IMR-90 (cell line): Measurements from ENCODE around the gene ANKRD11. TPM values are rescaled to one million over a fixed set of nuclear protein-coding genes. Genes with fewer than 3 reads are reported as not detected.

Experiments used
- ATAC-seq: fragments of 200-7000 bp; cut with Tn5 transposase; 2 replicates; pipeline ENCODE4 v1.9.1; 2020; ENCODE audit warnings: low read depth, mild to moderate bottlenecking, moderate library complexity
- BruUV-seq: library from RNA; stranded (reverse); fragments of 400-500 nt; replicated peaks from 2 replicates; lab custom pipeline; 2021; lab: Mats Ljungman, UMichigan
- CTCF ChIA-PET: fragments of 300-600 bp; formaldehyde crosslinking; extraction: SDS; loops from one replicate; lab custom pipeline; 2021; ENCODE audit warnings: antibody characterized with exemption; lab: Yijun Ruan, JAX
- POLR2A ChIA-PET: fragments of 300-600 bp; sonication (Branson Sonifier 250); formaldehyde crosslinking; loops from one replicate; lab custom pipeline; 2022; ENCODE audit warnings: antibody characterized with exemption; ENCODE audit not compliant: unreplicated experiment; lab: Charles Lee
- DNase-seq: peaks from one replicate; pipeline ENCODE4 v3.0.0; 2013
- H2AFZ ChIP-seq: replicated peaks from 2 replicates; pipeline ENCODE3; 2013; ENCODE audit warnings: low read length, mild to moderate bottlenecking; ENCODE audit not compliant: poor library complexity
- H2AK5ac ChIP-seq: 2 replicates; pipeline ENCODE4 v1.6.1; 2013; ENCODE audit warnings: low read depth, low read length, inconsistent platforms
- H2AK9ac ChIP-seq: replicated peaks from 2 replicates; pipeline ENCODE3; 2013; ENCODE audit warnings: mild to moderate bottlenecking, low read depth, low read length, moderate library complexity; ENCODE audit not compliant: poor library complexity
- H2BK120ac ChIP-seq: 2 replicates; pipeline ENCODE4 v1.6.1; 2013; ENCODE audit warnings: low read depth, low read length, inconsistent platforms
- H2BK15ac ChIP-seq: 3 replicates; pipeline ENCODE4 v1.6.1; 2013; ENCODE audit warnings: low read depth, low read length, inconsistent platforms
- H2BK20ac ChIP-seq: 2 replicates; pipeline ENCODE4 v1.6.1; 2013; ENCODE audit warnings: low read depth, mild to moderate bottlenecking, inconsistent platforms, low read length, moderate library complexity
- H2BK5ac ChIP-seq: 2 replicates; pipeline ENCODE4 v1.6.1; 2013; ENCODE audit warnings: mild to moderate bottlenecking, low read depth, low read length, inconsistent platforms; ENCODE audit not compliant: poor library complexity, severe bottlenecking
- H3K14ac ChIP-seq: replicated peaks from 2 replicates; pipeline ENCODE4 v1.6.1; 2013; ENCODE audit warnings: low read depth, low read length, inconsistent platforms
- H3K18ac ChIP-seq: 2 replicates; pipeline ENCODE4 v1.6.1; 2013; ENCODE audit warnings: low read depth, low read length, control low read depth
- H3K23ac ChIP-seq: 2 replicates; pipeline ENCODE4 v1.6.1; 2013; ENCODE audit warnings: low read depth, low read length, inconsistent platforms
- H3K27ac ChIP-seq: 2 replicates; pipeline ENCODE4 v1.5.1; 2013; ENCODE audit warnings: mild to moderate bottlenecking, control low read depth, low read length; ENCODE audit not compliant: insufficient read depth
- H3K27me3 ChIP-seq: 2 replicates; pipeline ENCODE4 v1.6.1; 2013; ENCODE audit warnings: low read length; ENCODE audit not compliant: control insufficient read depth, insufficient read depth
- H3K36me3 ChIP-seq: 2 replicates; pipeline ENCODE4 v1.6.1; 2013; ENCODE audit warnings: low read length, mixed read lengths; ENCODE audit not compliant: control insufficient read depth, insufficient read depth
- H3K4ac ChIP-seq: 2 replicates; pipeline ENCODE4 v1.6.1; 2013; ENCODE audit warnings: low read depth, low read length, inconsistent platforms
- H3K4me1 ChIP-seq: 2 replicates; pipeline ENCODE4 v1.6.1; 2013; ENCODE audit warnings: low read length, mixed read lengths; ENCODE audit not compliant: control insufficient read depth, insufficient read depth
- H3K4me2 ChIP-seq: 2 replicates; pipeline ENCODE4 v1.6.1; 2013; ENCODE audit warnings: low read depth, mild to moderate bottlenecking, control low read depth, low read length, moderate library complexity
- H3K4me3 ChIP-seq: 2 replicates; pipeline ENCODE4 v1.5.1; 2013; ENCODE audit warnings: low read depth, mild to moderate bottlenecking, control low read depth, low read length, moderate library complexity; ENCODE audit not compliant: insufficient read depth
- H3K56ac ChIP-seq: 2 replicates; pipeline ENCODE4 v1.6.1; 2013; ENCODE audit warnings: low read length, inconsistent platforms; ENCODE audit not compliant: insufficient read depth; ENCODE audit errors: extremely low read depth
- H3K79me1 ChIP-seq, 2 experiments: 2 replicates each; pipeline ENCODE4 v1.6.1; 2013; ENCODE audit warnings: low read length in 2 of 2, inconsistent platforms in 1 of 2, low read depth in 1 of 2
- H3K9ac ChIP-seq: 2 replicates; pipeline ENCODE4 v1.6.1; 2013; ENCODE audit warnings: low read depth, low read length, control low read depth
- H3K9me1 ChIP-seq: 2 replicates; pipeline ENCODE4 v1.6.1; 2013; ENCODE audit warnings: low read length, inconsistent platforms; ENCODE audit not compliant: insufficient read depth
- H3K9me3 ChIP-seq: 2 replicates; pipeline ENCODE4 v1.6.1; 2013; ENCODE audit warnings: low read length; ENCODE audit not compliant: control insufficient read depth, insufficient read depth
- H4K20me1 ChIP-seq: 2 replicates; pipeline ENCODE4 v1.6.1; 2013; ENCODE audit warnings: low read length, inconsistent platforms; ENCODE audit not compliant: insufficient read depth
- H4K5ac ChIP-seq: 2 replicates; pipeline ENCODE4 v1.6.1; 2013; ENCODE audit warnings: mild to moderate bottlenecking, low read depth, low read length, control low read depth
- H4K8ac ChIP-seq, 2 experiments: 2 replicates each; pipeline ENCODE4 v1.6.1; 2013; ENCODE audit warnings: low read depth in 2 of 2, low read length in 2 of 2, control low read depth in 1 of 2, inconsistent platforms in 1 of 2
- H4K91ac ChIP-seq: 2 replicates; pipeline ENCODE4 v1.6.1; 2013; ENCODE audit warnings: low read depth, low read length, inconsistent platforms; ENCODE audit not compliant: insufficient read depth
- BHLHE40 ChIP-seq: fragments of 150-350 bp; IDR thresholded peaks from 2 replicates; pipeline ENCODE4 v1.6.1; 2016; ENCODE audit warnings: mild to moderate bottlenecking, low read depth, low read length
- CHD1 ChIP-seq: IDR thresholded peaks from 2 replicates; pipeline ENCODE4 v1.6.1; 2012; ENCODE audit warnings: low read depth, low read length, improper control_type of control experiment
- FOS ChIP-seq: fragments of 150-350 bp; IDR thresholded peaks from 2 replicates; pipeline ENCODE4 v1.6.1; 2016; ENCODE audit warnings: low read depth, low read length
- MAFK ChIP-seq: IDR thresholded peaks from 2 replicates; pipeline ENCODE4 v1.6.1; 2012; ENCODE audit warnings: low read depth, low read length, improper control_type of control experiment
- MAZ ChIP-seq: IDR thresholded peaks from 2 replicates; pipeline ENCODE4 v1.6.1; 2012; ENCODE audit warnings: low read depth, mild to moderate bottlenecking, low read length, improper control_type of control experiment, moderate library complexity, borderline replicate concordance
- POLR2A ChIP-seq: IDR thresholded peaks from 2 replicates; pipeline ENCODE4 v1.6.1; 2012; ENCODE audit warnings: mild to moderate bottlenecking, low read depth, low read length
- RCOR1 ChIP-seq: IDR thresholded peaks from 2 replicates; pipeline ENCODE4 v1.6.1; 2012; ENCODE audit warnings: mild to moderate bottlenecking, low read length, improper control_type of control experiment; ENCODE audit not compliant: insufficient replicate concordance
- SMC3 ChIP-seq: fragments of 150-350 bp; IDR thresholded peaks from 2 replicates; pipeline ENCODE4 v1.6.1; 2016; ENCODE audit warnings: low read depth, mild to moderate bottlenecking, antibody characterized with exemption, low read length, moderate library complexity
- WGBS, 2 experiments: methylation state at CpG; one replicate each; pipeline versions ENCODE4 v1.1.5 to v1.1.7; 2013; ENCODE audit warnings: missing lambda C conversion rate in 2 of 2; ENCODE audit not compliant: insufficient read length in 1 of 2; ENCODE audit errors: extremely low coverage in 2 of 2; 5-methylcytosine and 5-hydroxymethylcytosine counted together
- dilution Hi-C: fragments of 300-500 bp; cut with HindIII; formaldehyde crosslinking; loops from one replicate; pipeline ENCODE4 v1.14.3; 2018; ENCODE audit warnings: low sequenced_read_pairs; ENCODE audit not compliant: unreplicated experiment
- in situ Hi-C: fragments of 300-500 bp; cut with MboI; formaldehyde crosslinking; loops from 3 replicates; pipeline ENCODE4 v1.14.3; 2019; ENCODE audit warnings: low sequenced_read_pairs, inconsistent platforms, mixed read lengths
- intact Hi-C: fragments of 100-400 bp; cut with micrococcal nuclease; formaldehyde crosslinking; loops from 2 replicates; pipeline ENCODE4 v1.10.0; 2022
- polyA plus RNA-seq, 3 experiments: library from polyadenylated mRNA; depleted of rRNA; stranded (reverse); fragments of >200 nt; gene quantifications; 2 replicates each; pipeline ENCODE4 v1.2.3, GENCODE V29; 2012; ENCODE audit warnings: low replicate concordance in 1 of 3
- total RNA-seq: library from RNA; depleted of rRNA; stranded (reverse); fragments of >200 nt; gene quantifications from 2 replicates; pipeline ENCODE4 v1.2.3, GENCODE V29; 2012
- TF ChIP-seq, protein P1 (sequence below): fragments of 150-350 bp; IDR thresholded peaks from 2 replicates; pipeline ENCODE4 v1.6.1; 2016; ENCODE audit warnings: low read depth, mild to moderate bottlenecking, low read length, moderate library complexity, borderline replicate concordance
- TF ChIP-seq, protein P2 (sequence below): fragments of 150-350 bp; IDR thresholded peaks from 2 replicates; pipeline ENCODE4 v1.6.1; 2017; ENCODE audit warnings: mild to moderate bottlenecking, antibody characterized with exemption, low read length, low read depth

The ANKRD11 gene
- total and polyA plus RNA-seq, 2 of the 4 experiments (the other 2 are of a cell fraction), result 46.8 to 71.9 TPM

DNA sequence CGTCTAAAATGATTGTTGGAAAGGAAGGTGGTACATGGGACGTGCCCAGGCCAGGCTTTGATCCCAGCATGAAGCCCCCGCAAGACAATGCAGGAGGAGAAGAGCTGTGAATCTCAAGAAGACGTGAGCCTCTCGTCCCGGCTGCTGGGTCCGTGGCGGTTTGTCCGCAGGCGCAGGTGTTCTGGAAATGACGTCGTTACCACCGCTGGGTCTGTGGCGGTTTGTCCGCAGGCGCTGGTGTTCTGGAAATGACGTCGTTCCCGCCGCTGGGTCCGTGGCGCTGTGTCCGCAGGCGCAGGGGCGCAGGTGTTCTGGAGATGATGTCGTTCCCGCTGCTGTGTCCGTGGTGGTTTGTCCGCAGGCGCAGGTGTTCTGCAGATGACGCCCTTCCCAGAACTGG is 31.9 kb upstream of the ANKRD11 start:
- Histone ChIP-seq H3K4me2 (no peak overlapping the region), H2BK15ac (no peak overlapping the region), H2BK120ac (no peak overlapping the region), H3K18ac (no peak overlapping the region), H4K91ac (no peak overlapping the region), H3K79me1 (peaks cover 24 to 76% of the 10 kb centered on the region in 2 experiments), H3K23ac (no peak overlapping the region), H4K20me1 (peaks cover 41% of the 10 kb centered on the region), H4K8ac (no peak overlapping the region), H2AK9ac (no peak overlapping the region), H2AK5ac (no peak overlapping the region), H4K5ac (no peak overlapping the region), H3K4me1 (no peaks in the 10 kb centered on the region), H3K9ac (no peak overlapping the region), H2BK5ac (no peak overlapping the region), H3K4me3 (no peak overlapping the region), H3K56ac (no peak overlapping the region), H3K9me3 (no peaks in the 10 kb centered on the region), H3K27me3 (no peaks in the 10 kb centered on the region), H3K14ac (no peak overlapping the region), H2AFZ (no peak overlapping the region), H2BK20ac (no peak overlapping the region), H3K36me3 (peaks cover 80% of the 10 kb centered on the region), H3K9me1 (no peaks in the 10 kb centered on the region; the same call in 1 of the 2 replicates), H3K27ac (no peak overlapping the region), H3K4ac (no peak overlapping the region)
- in situ Hi-C loops, result no loop called here
- TF ChIP-seq RCOR1 (no peak), MAFK (no peak), POLR2A (no peak), SMC3 (no peak), FOS (no peak), MAZ (no peak), CHD1 (no peak), BHLHE40 (no peak)
- TF ChIP-seq, protein P1, sequence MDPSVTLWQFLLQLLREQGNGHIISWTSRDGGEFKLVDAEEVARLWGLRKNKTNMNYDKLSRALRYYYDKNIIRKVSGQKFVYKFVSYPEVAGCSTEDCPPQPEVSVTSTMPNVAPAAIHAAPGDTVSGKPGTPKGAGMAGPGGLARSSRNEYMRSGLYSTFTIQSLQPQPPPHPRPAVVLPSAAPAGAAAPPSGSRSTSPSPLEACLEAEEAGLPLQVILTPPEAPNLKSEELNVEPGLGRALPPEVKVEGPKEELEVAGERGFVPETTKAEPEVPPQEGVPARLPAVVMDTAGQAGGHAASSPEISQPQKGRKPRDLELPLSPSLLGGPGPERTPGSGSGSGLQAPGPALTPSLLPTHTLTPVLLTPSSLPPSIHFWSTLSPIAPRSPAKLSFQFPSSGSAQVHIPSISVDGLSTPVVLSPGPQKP, result no peak
- TF ChIP-seq, protein P2, sequence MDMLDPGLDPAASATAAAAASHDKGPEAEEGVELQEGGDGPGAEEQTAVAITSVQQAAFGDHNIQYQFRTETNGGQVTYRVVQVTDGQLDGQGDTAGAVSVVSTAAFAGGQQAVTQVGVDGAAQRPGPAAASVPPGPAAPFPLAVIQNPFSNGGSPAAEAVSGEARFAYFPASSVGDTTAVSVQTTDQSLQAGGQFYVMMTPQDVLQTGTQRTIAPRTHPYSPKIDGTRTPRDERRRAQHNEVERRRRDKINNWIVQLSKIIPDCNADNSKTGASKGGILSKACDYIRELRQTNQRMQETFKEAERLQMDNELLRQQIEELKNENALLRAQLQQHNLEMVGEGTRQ, result no peak
- BruUV-seq, result no TSS peak
- dilution Hi-C loops, result no loop called here
- intact Hi-C loops, result no loop called here
- 95% methylated on average over 4 of the region's 31 CpGs; no CpG with 5 or more reads in 1 of the 2 experiments for WGBS, 2 experiments
- DNase-seq (no peak), ATAC-seq (no peak)
- CTCF ChIA-PET, result no interaction called here
- POLR2A ChIA-PET, result no interaction called here
